Mucosa of descending colon (tissue), 3 donors: Measurements from ENCODE around the gene PAFAH2. TPM values are rescaled to one million over a fixed set of nuclear protein-coding genes. Genes with fewer than 3 reads are reported as not detected.

Experiments used
- ATAC-seq: fragments of 200-7000 bp; cut with Tn5 transposase; one replicate; pipeline ENCODE4 v1.9.1; 2020; ENCODE audit warnings: mild to moderate bottlenecking, moderate library complexity
- DNase-seq, 3 donors: peaks; one replicate each; pipeline ENCODE4 v3.0.0-alpha.2; 2020
- H3K36me3 ChIP-seq: fragments of 200-600 bp; one replicate; pipeline ENCODE4 v1.8.0; 2021; ENCODE audit warnings: low read depth, mild to moderate bottlenecking
- H3K4me1 ChIP-seq: fragments of 200-600 bp; one replicate; pipeline ENCODE4 v1.8.0; 2021; ENCODE audit warnings: low read depth, mild to moderate bottlenecking
- H3K4me3 ChIP-seq: fragments of 200-600 bp; one replicate; pipeline ENCODE4 v1.8.0; 2021; ENCODE audit warnings: mild to moderate bottlenecking
- H3K9me3 ChIP-seq: fragments of 200-600 bp; one replicate; pipeline ENCODE4 v1.8.0; 2021; ENCODE audit warnings: mild to moderate bottlenecking
- intact Hi-C, 2 donors: fragments of 100-400 bp; cut with DNase I in 1 of 2; cut with micrococcal nuclease in 1 of 2; formaldehyde crosslinking; loops; one replicate each; pipeline versions ENCODE4 v1.11.0 to v1.11.1; 2022; cut with DNase I, micrococcal nuclease
- total RNA-seq, 3 donors: library from RNA; stranded (reverse); fragmentation: NEBNext Ultra II Directional in 2 of 3; extraction: Animal tissue kit (Norgen Biotek cat#: 25700) in 2 of 3; gene quantifications; one replicate each; pipeline versions ENCODE4 v1.2.1 to v1.2.4, GENCODE V29; 2021 to 2023
- TF ChIP-seq, protein P1 (sequence below): fragments of 200-600 bp; IDR thresholded peaks from one replicate; pipeline ENCODE4 v1.8.0; 2022; ENCODE audit warnings: antibody characterized with exemption, mild to moderate bottlenecking
- donor health status: DM: no; HTN: no; CAD: no; lungs with moderate emphysema.
- donor health status: DM: no; HTN: no; CAD: no.
- donor health status: DM: no; HTN: yes; CAD: no.

The PAFAH2 gene
- total RNA-seq, 3 donors from 2014 or later, result 25.8 to 51.8 (median 38.0) TPM

DNA sequence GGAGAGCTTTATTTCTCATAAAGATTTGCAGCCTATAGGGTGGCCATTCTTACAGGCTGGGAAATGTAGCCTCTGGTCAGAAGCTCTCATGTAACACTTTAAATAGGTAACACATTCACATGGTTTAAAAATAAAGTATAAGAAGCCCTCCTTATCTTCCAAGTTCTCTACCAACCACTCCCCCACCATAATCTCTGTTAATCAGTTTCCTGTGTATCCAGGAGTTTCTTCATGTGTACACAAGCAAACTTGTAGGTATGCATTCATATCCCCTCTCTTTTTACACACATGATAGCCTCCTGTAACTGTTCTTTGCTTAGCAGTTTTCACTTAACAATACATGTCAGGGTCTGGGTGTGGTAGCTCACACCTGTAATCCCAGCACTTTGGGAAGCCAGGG is 86.7 kb downstream of the PAFAH2 start:
- TF ChIP-seq, protein P1, sequence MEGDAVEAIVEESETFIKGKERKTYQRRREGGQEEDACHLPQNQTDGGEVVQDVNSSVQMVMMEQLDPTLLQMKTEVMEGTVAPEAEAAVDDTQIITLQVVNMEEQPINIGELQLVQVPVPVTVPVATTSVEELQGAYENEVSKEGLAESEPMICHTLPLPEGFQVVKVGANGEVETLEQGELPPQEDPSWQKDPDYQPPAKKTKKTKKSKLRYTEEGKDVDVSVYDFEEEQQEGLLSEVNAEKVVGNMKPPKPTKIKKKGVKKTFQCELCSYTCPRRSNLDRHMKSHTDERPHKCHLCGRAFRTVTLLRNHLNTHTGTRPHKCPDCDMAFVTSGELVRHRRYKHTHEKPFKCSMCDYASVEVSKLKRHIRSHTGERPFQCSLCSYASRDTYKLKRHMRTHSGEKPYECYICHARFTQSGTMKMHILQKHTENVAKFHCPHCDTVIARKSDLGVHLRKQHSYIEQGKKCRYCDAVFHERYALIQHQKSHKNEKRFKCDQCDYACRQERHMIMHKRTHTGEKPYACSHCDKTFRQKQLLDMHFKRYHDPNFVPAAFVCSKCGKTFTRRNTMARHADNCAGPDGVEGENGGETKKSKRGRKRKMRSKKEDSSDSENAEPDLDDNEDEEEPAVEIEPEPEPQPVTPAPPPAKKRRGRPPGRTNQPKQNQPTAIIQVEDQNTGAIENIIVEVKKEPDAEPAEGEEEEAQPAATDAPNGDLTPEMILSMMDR, result no peak

More for the DNA sequence above, 86.7 kb downstream of the PAFAH2 start:
- Histone ChIP-seq H3K36me3 (no peaks in the 10 kb centered on the region), H3K4me1 (no peaks in the 10 kb centered on the region), H3K9me3 (no peaks in the 10 kb centered on the region), H3K4me3 (no peak overlapping the region)
- intact Hi-C loops, result no loop called here
- no peak for ATAC-seq
- DNase-seq, result no peak

Other genes starting within 250 kb of the PAFAH2 start
- gene SELENON, start 197.9 kb downstream of the PAFAH2 start, total RNA-seq, result 10 to 100 TPM; 29.6 to 45.1 (median 35.9) TPM
- gene MTFR1L, start 178.1 kb downstream of the PAFAH2 start, total RNA-seq, result 10 to 100 TPM; 46.2 to 94.3 (median 83.0) TPM
- gene AUNIP, start 138.6 kb downstream of the PAFAH2 start, total RNA-seq, result 1 to 10 TPM in 1 of 3 donors, under 1 TPM in 2; 0.28 to 1.5 (median 0.35) TPM
- gene PAQR7, start 122.4 kb downstream of the PAFAH2 start, total RNA-seq, result 1 to 10 TPM; 2.5 to 7.7 (median 2.7) TPM
- 100 to 1,000 TPM in 1 of 3 donors, 10 to 100 TPM in 2; 32.6 to 103 (median 52.6) TPM for gene STMN1, start 91.6 kb downstream of the PAFAH2 start, total RNA-seq
- gene EXTL1, start 23.7 kb upstream of the PAFAH2 start, total RNA-seq, result 1 to 10 TPM in 1 of 3 donors, under 1 TPM in 1, not detected in 1; 0.14 to 1.7 TPM
- under 1 TPM; 0.12 to 0.14 (median 0.13) TPM for gene SLC30A2, start 48.1 kb upstream of the PAFAH2 start, total RNA-seq
- gene TRIM63, start 69.6 kb upstream of the PAFAH2 start, total RNA-seq, result under 1 TPM in 2 of 3 donors, not detected in 1; 0.22 TPM
- gene PDIK1L, start 113.8 kb upstream of the PAFAH2 start, total RNA-seq, result 10 to 100 TPM; 12.9 to 17.0 (median 15.0) TPM
- 1 to 10 TPM in 2 of 3 donors, under 1 TPM in 1; 0.78 to 1.5 (median 1.5) TPM for gene FAM110D, start 161.0 kb upstream of the PAFAH2 start, total RNA-seq
- gene C1orf232, start 170.9 kb upstream of the PAFAH2 start, total RNA-seq, result not detected
- 10 to 100 TPM; 14.8 to 21.4 (median 17.9) TPM for gene ZNF593, start 171.8 kb upstream of the PAFAH2 start, total RNA-seq
- not detected for gene ZNF593OS, start 173.8 kb upstream of the PAFAH2 start, total RNA-seq
- gene CNKSR1, start 179.4 kb upstream of the PAFAH2 start, total RNA-seq, result 10 to 100 TPM; 19.6 to 65.7 (median 38.6) TPM
- not detected for gene CATSPER4, start 192.5 kb upstream of the PAFAH2 start, total RNA-seq
- gene CEP85, start 236.1 kb upstream of the PAFAH2 start, total RNA-seq, result 10 to 100 TPM; 10.7 to 15.9 (median 15.6) TPM